ENCODE data around the gene LAMC2. TPM values are rescaled to one million over a fixed set of nuclear protein-coding genes. Genes with fewer than 3 reads are reported as not detected.

The LAMC2 gene
- total RNA-seq, 1 donor from 2014 or later, result 4.5 TPM

DNA sequence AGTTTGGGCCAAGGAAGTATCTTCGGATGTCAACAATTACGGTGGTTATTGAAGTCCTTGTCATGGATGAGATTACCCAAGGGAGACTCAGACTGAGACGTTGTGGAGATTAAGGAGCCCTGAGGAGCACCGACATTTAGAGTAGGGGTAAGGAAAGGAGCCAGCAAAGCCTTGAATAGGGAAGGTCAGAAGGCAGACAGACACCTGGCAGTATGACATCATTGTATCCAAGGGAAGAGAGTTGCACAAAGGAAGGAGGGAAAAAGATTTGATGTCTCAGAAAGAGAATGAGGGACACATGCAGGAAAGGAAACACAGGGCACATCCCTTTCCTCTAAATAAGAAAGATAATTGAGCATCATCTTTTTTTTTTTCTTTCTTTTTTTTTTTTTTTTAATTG is 11.7 kb downstream of the LAMC2 start:
- TF ChIP-seq, protein P1, sequence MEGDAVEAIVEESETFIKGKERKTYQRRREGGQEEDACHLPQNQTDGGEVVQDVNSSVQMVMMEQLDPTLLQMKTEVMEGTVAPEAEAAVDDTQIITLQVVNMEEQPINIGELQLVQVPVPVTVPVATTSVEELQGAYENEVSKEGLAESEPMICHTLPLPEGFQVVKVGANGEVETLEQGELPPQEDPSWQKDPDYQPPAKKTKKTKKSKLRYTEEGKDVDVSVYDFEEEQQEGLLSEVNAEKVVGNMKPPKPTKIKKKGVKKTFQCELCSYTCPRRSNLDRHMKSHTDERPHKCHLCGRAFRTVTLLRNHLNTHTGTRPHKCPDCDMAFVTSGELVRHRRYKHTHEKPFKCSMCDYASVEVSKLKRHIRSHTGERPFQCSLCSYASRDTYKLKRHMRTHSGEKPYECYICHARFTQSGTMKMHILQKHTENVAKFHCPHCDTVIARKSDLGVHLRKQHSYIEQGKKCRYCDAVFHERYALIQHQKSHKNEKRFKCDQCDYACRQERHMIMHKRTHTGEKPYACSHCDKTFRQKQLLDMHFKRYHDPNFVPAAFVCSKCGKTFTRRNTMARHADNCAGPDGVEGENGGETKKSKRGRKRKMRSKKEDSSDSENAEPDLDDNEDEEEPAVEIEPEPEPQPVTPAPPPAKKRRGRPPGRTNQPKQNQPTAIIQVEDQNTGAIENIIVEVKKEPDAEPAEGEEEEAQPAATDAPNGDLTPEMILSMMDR (IDR thresholded peaks at IDR 0.05; ENCODE audit: unreplicated experiment), result no peak
- Mint-ChIP-seq H3K4me1 (ENCODE audit: low read depth) (no peaks in the 10 kb centered on the region), H3K27ac (no peak overlapping the region), H3K36me3 (ENCODE audit: insufficient read depth) (no peaks in the 10 kb centered on the region), H3K9me3 (ENCODE audit: low read depth) (no peaks in the 10 kb centered on the region), H3K4me3 (ENCODE audit: low read depth) (no peak overlapping the region), H3K27me3 (peaks cover 13% of the 10 kb centered on the region)
- DNase-seq (ENCODE audit: low spot score, unreplicated experiment), result no peak

DNA sequence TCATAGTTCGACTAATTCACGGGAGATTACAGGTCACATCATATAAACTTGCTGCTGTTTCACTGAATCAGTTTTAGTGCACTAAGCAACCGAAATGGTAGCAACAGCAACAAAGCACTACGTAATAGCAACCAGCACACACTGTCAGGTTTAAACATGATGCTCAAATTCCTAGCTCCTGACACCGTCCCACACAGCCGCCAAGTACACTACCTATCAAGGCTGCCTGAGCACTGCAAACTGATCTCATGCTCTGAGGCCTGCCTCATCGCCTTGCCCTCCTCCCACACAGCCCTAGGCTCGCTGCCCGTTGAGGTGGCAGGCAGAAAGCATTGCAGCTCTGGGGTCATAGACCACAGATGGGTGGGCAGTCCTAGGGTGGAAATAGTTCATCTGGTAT is 12.4 kb downstream of the LAMC2 start:
- H3K27ac Mint-ChIP-seq, result no peak overlapping the region
- no peaks in the 10 kb centered on the region for H3K36me3 Mint-ChIP-seq (ENCODE audit: insufficient read depth)
- H3K27me3 Mint-ChIP-seq, result peaks cover 13% of the 10 kb centered on the region
- no peak for DNase-seq (ENCODE audit: low spot score, unreplicated experiment)
- no peaks in the 10 kb centered on the region for H3K9me3 Mint-ChIP-seq (ENCODE audit: low read depth)
- TF ChIP-seq, protein P1 (IDR thresholded peaks at IDR 0.05; ENCODE audit: unreplicated experiment), result no peak
- H3K4me3 Mint-ChIP-seq (ENCODE audit: low read depth), result no peak overlapping the region
- H3K4me1 Mint-ChIP-seq (ENCODE audit: low read depth), result no peaks in the 10 kb centered on the region

- Mint-ChIP-seq H3K27me3 (peaks cover 13% of the 10 kb centered on the region), H3K9me3 (ENCODE audit: low read depth) (no peaks in the 10 kb centered on the region), H3K36me3 (ENCODE audit: insufficient read depth) (no peaks in the 10 kb centered on the region), H3K4me3 (ENCODE audit: low read depth) (no peak overlapping the region), H3K27ac (no peak overlapping the region), H3K4me1 (ENCODE audit: low read depth) (no peaks in the 10 kb centered on the region)
- DNase-seq (ENCODE audit: low spot score, unreplicated experiment), result no peak
- TF ChIP-seq, protein P1 (IDR thresholded peaks at IDR 0.05; ENCODE audit: unreplicated experiment), result no peak
These were observed 13.2 kb downstream of the LAMC2 start for GRCh38 chr1:183199304-183199703.

DNA sequence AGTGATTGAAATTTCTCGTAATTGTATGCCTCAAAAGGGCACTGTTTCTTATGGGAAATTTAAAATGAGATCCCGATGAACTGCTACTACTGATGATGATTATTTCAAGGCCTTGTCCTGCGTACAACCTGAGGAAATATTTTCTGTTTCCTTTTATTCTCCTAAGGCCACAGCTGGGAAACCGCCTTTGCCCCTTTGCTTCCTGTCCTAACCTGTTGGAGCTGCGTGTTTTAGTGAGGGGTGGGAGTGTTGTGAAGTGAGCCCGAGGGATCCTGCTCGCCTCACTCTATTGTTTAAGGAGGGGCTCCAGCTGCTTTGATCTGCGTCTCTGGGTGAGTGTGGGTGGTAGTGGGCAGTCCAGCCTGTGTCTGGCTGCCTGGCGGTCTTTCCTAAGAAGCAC is 14.4 kb downstream of the LAMC2 start:
- Mint-ChIP-seq H3K27ac (no peak overlapping the region), H3K4me1 (ENCODE audit: low read depth) (no peaks in the 10 kb centered on the region), H3K27me3 (peaks cover 9% of the 10 kb centered on the region), H3K36me3 (ENCODE audit: insufficient read depth) (no peaks in the 10 kb centered on the region), H3K9me3 (ENCODE audit: low read depth) (no peaks in the 10 kb centered on the region), H3K4me3 (ENCODE audit: low read depth) (no peak overlapping the region)
- TF ChIP-seq, protein P1 (IDR thresholded peaks at IDR 0.05; ENCODE audit: unreplicated experiment), result no peak
- DNase-seq (ENCODE audit: low spot score, unreplicated experiment), result no peak

DNA sequence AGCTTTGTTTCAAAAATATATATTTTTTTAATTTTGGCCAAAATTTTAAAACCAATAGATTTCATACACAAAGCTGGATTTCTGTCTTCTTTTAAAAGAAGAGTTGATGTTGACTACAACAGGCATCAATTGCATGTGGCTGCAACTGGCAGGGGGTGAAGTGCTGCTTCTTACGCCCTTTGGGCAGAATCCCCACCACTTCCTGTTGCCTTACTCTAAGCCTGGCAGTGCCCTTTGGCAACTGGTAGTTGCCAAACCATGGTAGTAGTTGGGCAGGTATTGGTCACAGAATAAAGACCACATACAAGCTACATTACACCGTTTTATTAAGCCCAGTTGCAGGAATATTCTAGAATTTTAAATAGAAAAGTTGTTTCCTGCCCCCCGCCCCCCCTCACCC is 17.0 kb downstream of the LAMC2 start:
- TF ChIP-seq, protein P1 (IDR thresholded peaks at IDR 0.05; ENCODE audit: unreplicated experiment), result no peak
- no peaks in the 10 kb centered on the region for H3K36me3 Mint-ChIP-seq (ENCODE audit: insufficient read depth)
- H3K4me3 Mint-ChIP-seq (ENCODE audit: low read depth), result no peak overlapping the region
- DNase-seq (ENCODE audit: low spot score, unreplicated experiment), result no peak
- no peaks in the 10 kb centered on the region for H3K4me1 Mint-ChIP-seq (ENCODE audit: low read depth)
- no peak overlapping the region for H3K27ac Mint-ChIP-seq
- no peaks in the 10 kb centered on the region for H3K9me3 Mint-ChIP-seq (ENCODE audit: low read depth)
- H3K27me3 Mint-ChIP-seq, result peaks cover 5% of the 10 kb centered on the region
